Endothelial cell of umbilical vein (primary cell): ENCODE measurements around the gene LGALS13. TPM values are rescaled to one million over a fixed set of nuclear protein-coding genes. Genes with fewer than 3 reads are reported as not detected.

Experiments
- BruUV-seq: library from RNA; stranded (reverse); fragments of 400-500 nt; replicated peaks from 2 replicates; lab custom pipeline; 2021; lab: Mats Ljungman, UMichigan
- CTCF ChIA-PET: fragments of 300-600, 350-600 bp; sonication (Branson Sonifier 250); formaldehyde crosslinking; loops from one replicate; lab custom pipeline; 2021; ENCODE audit warnings: antibody characterized with exemption, inconsistent platforms; lab: Charles Lee
- POLR2A ChIA-PET: fragments of 300-600, 350-600 bp; sonication (Branson Sonifier 250); formaldehyde crosslinking; loops from one replicate; lab custom pipeline; 2021; ENCODE audit warnings: antibody characterized with exemption, inconsistent platforms; lab: Charles Lee
- DNase-seq: peaks from one replicate; pipeline ENCODE4 v3.0.0-alpha.2; 2011; ENCODE audit warnings: low read depth, low spot score
- FAIRE-seq: peaks from 2 replicates; lab custom pipeline; 2011; peaks lifted over from hg19 to GRCh38; lab: Jason Lieb, UNC
- H2AFZ ChIP-seq: 2 replicates; pipeline ENCODE4 v1.6.0; 2012; ENCODE audit warnings: low read depth, low read length, control low read depth, inconsistent platforms
- H3K27ac ChIP-seq: 2 replicates; pipeline ENCODE4 v1.5.1; 2011; ENCODE audit warnings: low read depth, mild to moderate bottlenecking, control low read depth, low read length, moderate library complexity; ENCODE audit not compliant: insufficient read depth
- H3K27me3 ChIP-seq, 2 experiments: 2 replicates each; pipeline versions ENCODE4 v1.6.0 to v1.6.1; 2011; ENCODE audit warnings: low read length in 2 of 2, mixed read lengths in 1 of 2; ENCODE audit not compliant: control insufficient read depth in 2 of 2, insufficient read depth in 2 of 2
- H3K36me3 ChIP-seq, 2 experiments: 2 replicates in 1 of 2; 3 replicates in 1 of 2; pipeline ENCODE4 v1.5.1; 2011; ENCODE audit warnings: low read length in 2 of 2, mild to moderate bottlenecking in 1 of 2, moderate library complexity in 1 of 2; ENCODE audit not compliant: control insufficient read depth in 2 of 2, insufficient read depth in 2 of 2; ENCODE audit errors: extremely low read depth in 1 of 2
- H3K4me1 ChIP-seq: 3 replicates; pipeline ENCODE4 v1.5.1; 2011; ENCODE audit warnings: mild to moderate bottlenecking, low read length; ENCODE audit not compliant: control insufficient read depth, insufficient read depth; ENCODE audit errors: extremely low read depth
- H3K4me2 ChIP-seq: 2 replicates; pipeline ENCODE4 v1.6.1; 2011; ENCODE audit warnings: low read length, control low read depth, mixed read lengths; ENCODE audit not compliant: insufficient read depth
- H3K4me3 ChIP-seq, 3 experiments: fragments of 200-600 bp in 1 of 3; sonication (generic), shearing (Covaris generic) in 1 of 3; replicated peaks in 1 of 3; 2 replicates each; pipeline ENCODE4 v1.5.1; 2011 to 2016; ENCODE audit warnings: control low read depth in 3 of 3, low read length in 3 of 3, mild to moderate bottlenecking in 2 of 3, inconsistent platforms in 1 of 3, low read depth in 1 of 3, moderate library complexity in 1 of 3; ENCODE audit not compliant: insufficient read depth in 1 of 3
- H3K79me2 ChIP-seq: 2 replicates; pipeline ENCODE4 v1.6.0; 2012; ENCODE audit warnings: low read length, inconsistent platforms; ENCODE audit not compliant: control insufficient read depth, insufficient read depth
- H3K9ac ChIP-seq: replicated peaks from 2 replicates; pipeline ENCODE3; 2011; ENCODE audit warnings: low read length, control low read depth; ENCODE audit not compliant: insufficient read depth; ENCODE audit errors: extremely low read depth
- H3K9me1 ChIP-seq: replicated peaks from 3 replicates; pipeline ENCODE4 v1.6.0; 2011; ENCODE audit warnings: mild to moderate bottlenecking, low read length; ENCODE audit not compliant: control insufficient read depth, insufficient read depth; ENCODE audit errors: extremely low read depth
- H3K9me3 ChIP-seq: replicated peaks from 2 replicates; pipeline ENCODE4 v1.5.1; 2012; ENCODE audit warnings: low read length, inconsistent platforms; ENCODE audit not compliant: control insufficient read depth, insufficient read depth
- H4K20me1 ChIP-seq: replicated peaks from 2 replicates; pipeline ENCODE3; 2011; ENCODE audit warnings: mild to moderate bottlenecking, low read length; ENCODE audit not compliant: control insufficient read depth, insufficient read depth; ENCODE audit errors: extremely low read depth
- EZH2 ChIP-seq: IDR thresholded peaks from 2 replicates; pipeline ENCODE4 v1.6.1; 2012; ENCODE audit warnings: borderline replicate concordance, low read depth, mild to moderate bottlenecking, moderate library complexity, low read length, inconsistent platforms; ENCODE audit not compliant: severe bottlenecking
- FOS ChIP-seq: IDR thresholded peaks from 2 replicates; pipeline ENCODE4 v1.6.1; 2011; ENCODE audit warnings: mild to moderate bottlenecking, low read length, moderate library complexity, borderline replicate concordance; ENCODE audit not compliant: insufficient read depth
- GATA2 ChIP-seq: IDR thresholded peaks from 2 replicates; pipeline ENCODE4 v1.7.0; 2011; ENCODE audit warnings: low read depth, mild to moderate bottlenecking, moderate library complexity, mixed read lengths, low read length; ENCODE audit not compliant: insufficient read length, insufficient read depth
- JUN ChIP-seq: IDR thresholded peaks from 2 replicates; pipeline ENCODE4 v1.6.1; 2011; ENCODE audit warnings: borderline replicate concordance, low read depth; ENCODE audit not compliant: insufficient read length, insufficient read depth
- MYC ChIP-seq: IDR thresholded peaks from one replicate; pipeline ENCODE4 v1.6.1; 2011; ENCODE audit warnings: mild to moderate bottlenecking, low read depth, low read length
- POLR2A ChIP-seq: IDR thresholded peaks from 2 replicates; pipeline ENCODE4 v1.6.1; 2012; ENCODE audit warnings: low read depth, mild to moderate bottlenecking, control low read depth, low read length
- POLR2AphosphoS5 ChIP-seq: IDR thresholded peaks from 2 replicates; pipeline ENCODE4 v1.6.1; 2012; ENCODE audit warnings: low read depth, mild to moderate bottlenecking, control low read depth, low read length, moderate library complexity; ENCODE audit not compliant: insufficient read depth
- dilution Hi-C: fragments of 300-500 bp; cut with MboI; formaldehyde crosslinking; loops from one replicate; pipeline ENCODE4 v1.15.0; 2019; ENCODE audit warnings: low sequenced_read_pairs; ENCODE audit not compliant: extremely low pct_ligation_motif_present
- intact Hi-C: fragments of 100-400 bp; cut with micrococcal nuclease; formaldehyde crosslinking; loops from one replicate; pipeline ENCODE4 v1.10.0; 2022
- polyA plus RNA-seq, 4 experiments: library from polyadenylated mRNA; depleted of rRNA in 3 of 4; stranded (reverse) in 3 of 4; unstranded in 1 of 4; fragments of >200 nt; gene quantifications; 2 replicates each; pipeline versions ENCODE4 v1.2.1 to v1.2.3, GENCODE V29; 2011 to 2012; ENCODE audit warnings: missing spikeins in 1 of 4
- total RNA-seq: library from RNA; stranded (reverse); gene quantifications from 2 replicates; pipeline ENCODE4 v1.2.3, GENCODE V29; 2021
- TF ChIP-seq, protein P1 (sequence below): IDR thresholded peaks from 2 replicates; pipeline ENCODE4 v1.6.1; 2011; ENCODE audit not compliant: insufficient read depth, insufficient read length
- TF ChIP-seq, protein P2 (sequence below), 2 donors: IDR thresholded peaks; 1 replicate in 1 of 2; 2 replicates in 1 of 2; pipeline ENCODE4 v1.5.1; 2011; ENCODE audit warnings: low read length in 2 of 2, mild to moderate bottlenecking in 2 of 2, moderate library complexity in 2 of 2, control low read depth in 1 of 2, inconsistent platforms in 1 of 2, low read depth in 1 of 2; ENCODE audit not compliant: insufficient read depth in 1 of 2; ENCODE audit errors: extremely low read depth in 1 of 2

Gene LGALS13
- total and polyA plus RNA-seq, 2 donors (not counting 3 experiments of a cell fraction or from before 2014, with no cell fraction given): not detected

DNA sequence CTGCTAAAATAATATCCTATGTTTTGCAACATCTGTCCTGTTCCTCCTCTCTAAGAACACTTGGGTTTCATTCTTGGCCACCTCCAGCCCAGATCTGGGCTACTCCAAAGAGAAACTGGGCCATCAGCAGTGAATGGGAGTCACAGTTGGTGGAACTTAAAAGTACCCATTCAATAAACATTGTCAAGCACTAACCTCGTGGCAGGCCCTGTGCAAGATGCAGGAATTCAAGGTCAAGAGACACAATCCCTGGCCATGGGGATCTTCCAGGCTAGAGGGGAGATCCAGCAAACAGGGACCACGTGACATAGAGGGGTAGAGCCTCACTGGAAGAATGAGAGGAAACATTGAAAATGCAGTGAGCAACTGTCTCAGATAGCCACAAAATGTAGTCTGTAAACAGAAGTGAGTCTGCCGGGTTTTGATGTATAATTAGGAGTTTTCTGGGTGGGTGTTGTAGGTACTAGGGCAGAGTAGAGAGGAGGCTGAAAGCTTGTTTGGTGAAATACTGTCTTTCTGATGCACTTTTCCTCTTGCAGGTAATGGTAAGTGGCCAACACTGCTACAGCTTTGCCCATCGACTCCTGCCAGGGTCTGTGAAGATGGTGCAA lies 47.5 kb upstream of the LGALS13 start:
- Histone ChIP-seq H2AFZ (no peak overlapping the region), H3K4me2 (no peak overlapping the region), H3K4me3 (no peak overlapping the region), H3K27me3 (peaks cover 4 to 5% of the 10 kb centered on the region in 2 experiments), H3K9ac (no peak overlapping the region), H3K79me2 (no peaks in the 10 kb centered on the region), H3K36me3 (no peaks in the 10 kb centered on the region), H3K9me3 (no peaks in the 10 kb centered on the region), H3K27ac (no peak overlapping the region), H3K4me1 (no peaks in the 10 kb centered on the region), H4K20me1 (no peaks in the 10 kb centered on the region), H3K9me1 (no peaks in the 10 kb centered on the region)
- intact Hi-C loops: no loop called here
- POLR2A ChIA-PET: no interaction called here
- dilution Hi-C loops: no loop called here
- CTCF ChIA-PET: interaction anchor here (2.2 kb wide), 1 partner anchor 118 kb away, joined by 17 read pairs; no protein-coding TSS in a partner anchor
- FAIRE-seq (no peak), DNase-seq (no peak)
- no TSS peak for BruUV-seq
- TF ChIP-seq MYC: no peak
- TF ChIP-seq, protein P1, sequence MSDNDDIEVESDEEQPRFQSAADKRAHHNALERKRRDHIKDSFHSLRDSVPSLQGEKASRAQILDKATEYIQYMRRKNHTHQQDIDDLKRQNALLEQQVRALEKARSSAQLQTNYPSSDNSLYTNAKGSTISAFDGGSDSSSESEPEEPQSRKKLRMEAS: no peak
- no peak for TF ChIP-seq FOS
- TF ChIP-seq EZH2: no peak
- TF ChIP-seq POLR2AphosphoS5: no peak
- no peak for TF ChIP-seq GATA2
- TF ChIP-seq POLR2A: no peak
- TF ChIP-seq, protein P2, sequence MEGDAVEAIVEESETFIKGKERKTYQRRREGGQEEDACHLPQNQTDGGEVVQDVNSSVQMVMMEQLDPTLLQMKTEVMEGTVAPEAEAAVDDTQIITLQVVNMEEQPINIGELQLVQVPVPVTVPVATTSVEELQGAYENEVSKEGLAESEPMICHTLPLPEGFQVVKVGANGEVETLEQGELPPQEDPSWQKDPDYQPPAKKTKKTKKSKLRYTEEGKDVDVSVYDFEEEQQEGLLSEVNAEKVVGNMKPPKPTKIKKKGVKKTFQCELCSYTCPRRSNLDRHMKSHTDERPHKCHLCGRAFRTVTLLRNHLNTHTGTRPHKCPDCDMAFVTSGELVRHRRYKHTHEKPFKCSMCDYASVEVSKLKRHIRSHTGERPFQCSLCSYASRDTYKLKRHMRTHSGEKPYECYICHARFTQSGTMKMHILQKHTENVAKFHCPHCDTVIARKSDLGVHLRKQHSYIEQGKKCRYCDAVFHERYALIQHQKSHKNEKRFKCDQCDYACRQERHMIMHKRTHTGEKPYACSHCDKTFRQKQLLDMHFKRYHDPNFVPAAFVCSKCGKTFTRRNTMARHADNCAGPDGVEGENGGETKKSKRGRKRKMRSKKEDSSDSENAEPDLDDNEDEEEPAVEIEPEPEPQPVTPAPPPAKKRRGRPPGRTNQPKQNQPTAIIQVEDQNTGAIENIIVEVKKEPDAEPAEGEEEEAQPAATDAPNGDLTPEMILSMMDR (IDR thresholded peaks at IDR 0.05; ENCODE audit: extremely low read depth in 1 of 2, insufficient read depth in 1 of 2, low read depth in 1 of 2, low read length in 2 of 2): no peak
- TF ChIP-seq JUN: no peak
